ENCODE results near the gene SH3RF2.

- TF ChIP-seq TCF7L2 (IDR thresholded peaks at IDR 0.05; ENCODE audit: borderline replicate concordance, low read depth, low read length), result no peak
- TF ChIP-seq CTCF (tag by site-specific recombination; IDR thresholded peaks at IDR 0.05), result no peak
- TF ChIP-seq GLIS2 (tag by site-specific recombination; IDR thresholded peaks at IDR 0.05), result no peak
- no peak for TF ChIP-seq SCRT1 (tag by site-specific recombination; IDR thresholded peaks at IDR 0.05; ENCODE audit: borderline replicate concordance)
- TF ChIP-seq PBX3 (CRISPR knock-in tag; IDR thresholded peaks at IDR 0.05), result no peak
- TF ChIP-seq ZNF473 (tag by site-specific recombination; IDR thresholded peaks at IDR 0.05), result no peak
- no peak for TF ChIP-seq ZBTB49 (tag by site-specific recombination; IDR thresholded peaks at IDR 0.05; ENCODE audit: low read depth)
- TF ChIP-seq ZNF157 (tag by site-specific recombination; IDR thresholded peaks at IDR 0.05), result no peak
- no peak for TF ChIP-seq SALL2 (tag by site-specific recombination; IDR thresholded peaks at IDR 0.05; ENCODE audit: borderline replicate concordance)
- TF ChIP-seq ZNF639 (tag by site-specific recombination; IDR thresholded peaks at IDR 0.05), result no peak
- TF ChIP-seq REST (tag by site-specific recombination; IDR thresholded peaks at IDR 0.05), result no peak
- TF ChIP-seq ZNF843 (tag by site-specific recombination; IDR thresholded peaks at IDR 0.05), result no peak
- TF ChIP-seq ZNF280D (tag by site-specific recombination; IDR thresholded peaks at IDR 0.05), result no peak
- no peak for TF ChIP-seq FEZF1 (tag by site-specific recombination; IDR thresholded peaks at IDR 0.05)
Measured at GRCh38 chr5:146111409-146111808, 175.0 kb downstream of the SH3RF2 start.

All from HEK293 (cell line).